Measurements from ENCODE around the gene CCDC28B.

The CCDC28B gene

GRCh38 chr1:32192220-32192948, 8.0 kb upstream of the CCDC28B start:
- no peak for TF ChIP-seq CTCF (IDR thresholded peaks at IDR 0.05; ENCODE audit: control insufficient read depth, insufficient read depth, low read depth, low read length, missing control alignments)
- no peak overlapping the region for H3K4me3 ChIP-seq (ENCODE audit: control insufficient read depth, low read depth, low read length)
- DNase-seq (ENCODE audit: low read depth), result no peak

GRCh38 chr1:32194984-32195383, 5.4 kb upstream of the CCDC28B start:
- no peak for DNase-seq (ENCODE audit: low read depth)
- H3K4me3 ChIP-seq (ENCODE audit: control insufficient read depth, low read depth, low read length), result no peak overlapping the region
- TF ChIP-seq CTCF (IDR thresholded peaks at IDR 0.05; ENCODE audit: control insufficient read depth, insufficient read depth, low read depth, low read length, missing control alignments), result no peak

DNA sequence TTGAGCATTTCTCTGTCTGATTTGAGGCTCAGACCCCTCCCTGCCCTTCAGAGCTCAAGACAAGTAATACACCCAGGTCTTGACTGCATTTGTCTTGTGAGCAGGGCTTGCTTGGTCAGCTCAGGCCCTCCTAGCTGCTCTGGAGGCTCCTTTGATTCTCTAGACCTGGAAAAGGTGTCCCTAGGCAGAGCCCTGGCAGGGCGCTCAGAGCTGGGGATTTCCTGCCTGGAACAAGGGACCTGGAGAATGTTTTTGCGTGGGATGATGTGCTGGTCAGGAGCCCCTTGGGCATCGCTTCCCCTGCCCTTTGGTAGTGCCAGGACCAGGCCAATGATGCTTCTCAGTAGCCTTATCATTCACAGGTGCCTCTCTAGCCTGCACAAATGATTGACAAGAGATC, 4.9 kb upstream of the CCDC28B start:
- no peak for DNase-seq (ENCODE audit: low read depth)
- no peak for TF ChIP-seq CTCF (IDR thresholded peaks at IDR 0.05; ENCODE audit: control insufficient read depth, insufficient read depth, low read depth, low read length, missing control alignments)
- H3K4me3 ChIP-seq (ENCODE audit: control insufficient read depth, low read depth, low read length), result no peak overlapping the region

DNA sequence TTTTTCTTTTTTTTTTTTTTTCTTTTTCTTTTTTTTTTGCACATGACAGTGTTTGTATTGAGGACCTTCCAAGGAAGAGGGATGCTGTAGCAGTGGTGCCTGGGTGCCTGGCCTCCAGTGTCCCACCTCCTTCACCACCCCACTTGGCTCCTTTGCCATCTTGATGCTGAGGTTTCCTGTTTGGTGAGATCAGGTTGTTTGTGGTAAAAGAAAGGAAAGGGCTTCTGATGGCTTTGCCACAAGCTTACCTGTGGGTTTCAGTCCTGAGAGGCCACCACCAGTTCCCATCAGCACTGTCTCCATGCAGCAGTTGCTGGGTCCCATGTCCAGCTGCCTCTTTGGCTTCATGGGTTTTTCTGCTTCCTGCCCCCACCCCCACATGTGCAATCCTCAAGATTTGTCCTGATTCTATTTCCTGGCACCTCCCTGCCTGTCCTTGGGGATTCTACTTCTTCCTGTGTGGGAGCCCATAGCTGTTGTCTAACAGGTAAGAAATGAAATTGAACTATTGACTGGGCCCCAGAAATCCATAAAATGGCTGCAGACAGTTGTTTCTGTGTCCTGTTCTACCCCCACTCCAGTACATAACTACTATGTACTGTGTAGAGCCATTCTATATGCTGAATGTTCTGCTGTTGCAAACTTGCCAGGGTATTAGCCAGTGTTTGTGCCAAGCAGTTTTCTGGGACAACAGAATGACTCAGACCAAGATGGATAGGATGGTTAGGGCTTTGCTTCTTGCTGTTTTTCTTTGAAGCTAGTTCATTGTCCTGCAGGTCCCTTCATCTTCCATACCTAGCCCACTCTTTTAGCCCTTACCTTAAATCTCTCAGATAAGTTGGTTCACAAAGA, 4.2 kb upstream of the CCDC28B start:
- DNase-seq (ENCODE audit: low read depth), result no peak
- H3K4me3 ChIP-seq (ENCODE audit: control insufficient read depth, low read depth, low read length), result no peak overlapping the region
- TF ChIP-seq CTCF (IDR thresholded peaks at IDR 0.05; ENCODE audit: control insufficient read depth, insufficient read depth, low read depth, low read length, missing control alignments), result no peak

DNA sequence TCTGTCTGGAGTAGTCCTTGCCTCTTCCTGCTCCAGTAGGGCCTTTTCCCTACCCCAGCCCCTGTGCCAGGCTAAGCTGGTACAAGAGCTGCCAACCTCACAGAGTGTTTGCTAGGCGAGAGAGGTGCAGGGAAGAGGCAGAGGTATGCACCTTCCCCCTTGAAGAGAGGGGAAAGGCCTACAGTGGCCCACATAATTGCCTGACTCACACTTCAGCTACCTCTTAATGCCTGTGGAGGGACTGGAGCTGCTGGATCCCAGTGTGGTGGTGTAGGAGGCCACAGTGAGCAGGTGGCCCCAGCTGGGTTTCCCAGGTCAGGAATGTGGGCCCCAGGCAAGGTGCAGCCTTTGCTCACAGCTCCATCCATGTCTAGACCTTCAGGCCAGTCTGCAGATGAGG, 3.3 kb upstream of the CCDC28B start:
- no peak overlapping the region for H3K4me3 ChIP-seq (ENCODE audit: control insufficient read depth, low read depth, low read length)
- DNase-seq (ENCODE audit: low read depth), result no peak
- no peak for TF ChIP-seq CTCF (IDR thresholded peaks at IDR 0.05; ENCODE audit: control insufficient read depth, insufficient read depth, low read depth, low read length, missing control alignments)

GRCh38 chr1:32197837-32198236, 2.6 kb upstream of the CCDC28B start:
- no peak overlapping the region for H3K4me3 ChIP-seq (ENCODE audit: control insufficient read depth, low read depth, low read length)
- no peak for TF ChIP-seq CTCF (IDR thresholded peaks at IDR 0.05; ENCODE audit: control insufficient read depth, insufficient read depth, low read depth, low read length, missing control alignments)
- DNase-seq (ENCODE audit: low read depth), result no peak

Data from AG09309 (cell line).